ENCODE measurements around the gene SMC3. TPM values are rescaled to one million over a fixed set of nuclear protein-coding genes. Genes with fewer than 3 reads are reported as not detected.
"Not testable (repeated sequence)": the region's sequence is repeated elsewhere in the genome, so short reads cannot be mapped to it uniquely, and the experiment has no call there.

Gene SMC3
- total and polyA plus RNA-seq, 2 of the 4 experiments (the other 2 are of a cell fraction), result 15.0 to 15.2 TPM

- WGBS, 2 experiments (ENCODE audit: extremely low coverage in 2 of 2, insufficient read length in 1 of 2), result no CpG with 5 or more reads among the region's 4 CpGs
- H2AFZ ChIP-seq (replicated peaks; ENCODE audit: low read length, poor library complexity), result not testable (repeated sequence)
These were observed 55.8 kb downstream of the SMC3 start for GRCh38 chr10:110623316-110623715.

More at GRCh38 chr10:110623316-110623715, 55.8 kb downstream of the SMC3 start:
- H3K14ac ChIP-seq (replicated peaks; ENCODE audit: low read depth, low read length); H3K4ac ChIP-seq (ENCODE audit: low read depth, low read length); H2AK9ac ChIP-seq (replicated peaks; ENCODE audit: low read depth, low read length, poor library complexity); H4K5ac ChIP-seq (ENCODE audit: low read depth, low read length); H3K23ac ChIP-seq (ENCODE audit: low read depth, low read length); intact Hi-C loops (cut with micrococcal nuclease); H2BK15ac ChIP-seq (ENCODE audit: low read depth, low read length); H3K36me3 ChIP-seq (ENCODE audit: control insufficient read depth, insufficient read depth, low read length); H3K4me2 ChIP-seq (ENCODE audit: low read depth, low read length); H3K79me1 ChIP-seq (ENCODE audit: low read depth in 1 of 2, low read length in 2 of 2); H3K9ac ChIP-seq (ENCODE audit: low read depth, low read length); dilution Hi-C loops (cut with HindIII; ENCODE audit: low sequenced_read_pairs, unreplicated experiment); H4K20me1 ChIP-seq (ENCODE audit: insufficient read depth, low read length); DNase-seq; H2BK20ac ChIP-seq (ENCODE audit: low read depth, low read length); H4K8ac ChIP-seq (ENCODE audit: low read depth in 2 of 2, low read length in 2 of 2); POLR2A ChIA-PET (ENCODE audit: unreplicated experiment); H2AK5ac ChIP-seq (ENCODE audit: low read depth, low read length); ATAC-seq (ENCODE audit: low read depth); in situ Hi-C loops (cut with MboI; ENCODE audit: low sequenced_read_pairs); H3K56ac ChIP-seq (ENCODE audit: extremely low read depth, insufficient read depth, low read length); H2BK120ac ChIP-seq (ENCODE audit: low read depth, low read length); H3K4me1 ChIP-seq (ENCODE audit: control insufficient read depth, insufficient read depth, low read length); H3K27ac ChIP-seq (ENCODE audit: insufficient read depth, low read length); H3K18ac ChIP-seq (ENCODE audit: low read depth, low read length); H2BK5ac ChIP-seq (ENCODE audit: low read depth, low read length, poor library complexity, severe bottlenecking); BruUV-seq (replicated peaks); H3K9me1 ChIP-seq (ENCODE audit: insufficient read depth, low read length); H3K4me3 ChIP-seq (ENCODE audit: insufficient read depth, low read depth, low read length); H3K9me3 ChIP-seq (ENCODE audit: control insufficient read depth, insufficient read depth, low read length); H4K91ac ChIP-seq (ENCODE audit: insufficient read depth, low read depth, low read length): not testable (repeated sequence)
- peaks cover 20% of the 10 kb centered on the region for H3K27me3 ChIP-seq (ENCODE audit: control insufficient read depth, insufficient read depth, low read length)
- CTCF ChIA-PET, result interaction anchor here (1.4 to 1.8 kb wide), 2 partner anchors 17 to 49 kb away, joined by 3 to 9 read pairs; no protein-coding TSS in a partner anchor
